Measurements from ENCODE around the gene ARMCX1.
A peak's percentile ranks its signal among the peaks of the same experiment; 100 is the strongest.
"Not testable (repeated sequence)": the region's sequence is repeated elsewhere in the genome, so short reads cannot be mapped to it uniquely, and the experiment has no call there.

Gene ARMCX1

GRCh38 chrX:101550362-101550750 lies at the start of gene ARMCX1:
Gene ARMCX1 (plus strand): TSS chrX:101550547. CDS start chrX:101552931, 2,384 bp downstream.
- peak; percentile 82 for DNase-seq

- not testable (repeated sequence) for DNase-seq
These were observed 47.4 kb upstream of the ARMCX1 start for GRCh38 chrX:101502929-101503328.

- no peak for DNase-seq
These were observed 43.0 kb upstream of the ARMCX1 start for GRCh38 chrX:101507372-101507771.

- DNase-seq = no peak
These were observed 42.4 kb upstream of the ARMCX1 start for GRCh38 chrX:101507986-101508385.

- no peak for DNase-seq
These were observed 19.4 kb upstream of the ARMCX1 start for GRCh38 chrX:101530944-101531343.

- DNase-seq = no peak
These were observed 11.2 kb upstream of the ARMCX1 start for GRCh38 chrX:101539116-101539515.

GRCh38 chrX:101550751-101551379 lies 518 bp downstream of the ARMCX1 start:
- DNase-seq = peak; percentile 68

- DNase-seq = no peak
These were observed 1.0 kb downstream of the ARMCX1 start for GRCh38 chrX:101551380-101551767.

GRCh38 chrX:101552714-101553113 lies 2.4 kb downstream of the ARMCX1 start:
- no peak for DNase-seq

- no peak for DNase-seq
These were observed 14.3 kb downstream of the ARMCX1 start for GRCh38 chrX:101564651-101565050.

GRCh38 chrX:101595739-101596419 lies 45.5 kb downstream of the ARMCX1 start:
- DNase-seq = peak; percentile 65

GRCh38 chrX:101599592-101599991 lies 49.2 kb downstream of the ARMCX1 start:
- not testable (repeated sequence) for DNase-seq

- DNase-seq = no peak
These were observed 51.7 kb downstream of the ARMCX1 start for GRCh38 chrX:101602077-101602476.

Data from suppressor macrophage treated with lipopolysaccharide for 4 hours (primary cell).